Skeletal muscle cell (primary cell): ENCODE results near the gene NR6A1.

ENCODE experiments used
- DNase-seq: peaks from one replicate; pipeline ENCODE4 v3.0.0-alpha.2; 2010; ENCODE audit warnings: low read depth
- H3K4me3 ChIP-seq: 2 replicates; pipeline ENCODE4 v1.5.1; 2011; ENCODE audit warnings: low read depth, mild to moderate bottlenecking, control low read depth, low read length, moderate library complexity

Gene NR6A1

DNA sequence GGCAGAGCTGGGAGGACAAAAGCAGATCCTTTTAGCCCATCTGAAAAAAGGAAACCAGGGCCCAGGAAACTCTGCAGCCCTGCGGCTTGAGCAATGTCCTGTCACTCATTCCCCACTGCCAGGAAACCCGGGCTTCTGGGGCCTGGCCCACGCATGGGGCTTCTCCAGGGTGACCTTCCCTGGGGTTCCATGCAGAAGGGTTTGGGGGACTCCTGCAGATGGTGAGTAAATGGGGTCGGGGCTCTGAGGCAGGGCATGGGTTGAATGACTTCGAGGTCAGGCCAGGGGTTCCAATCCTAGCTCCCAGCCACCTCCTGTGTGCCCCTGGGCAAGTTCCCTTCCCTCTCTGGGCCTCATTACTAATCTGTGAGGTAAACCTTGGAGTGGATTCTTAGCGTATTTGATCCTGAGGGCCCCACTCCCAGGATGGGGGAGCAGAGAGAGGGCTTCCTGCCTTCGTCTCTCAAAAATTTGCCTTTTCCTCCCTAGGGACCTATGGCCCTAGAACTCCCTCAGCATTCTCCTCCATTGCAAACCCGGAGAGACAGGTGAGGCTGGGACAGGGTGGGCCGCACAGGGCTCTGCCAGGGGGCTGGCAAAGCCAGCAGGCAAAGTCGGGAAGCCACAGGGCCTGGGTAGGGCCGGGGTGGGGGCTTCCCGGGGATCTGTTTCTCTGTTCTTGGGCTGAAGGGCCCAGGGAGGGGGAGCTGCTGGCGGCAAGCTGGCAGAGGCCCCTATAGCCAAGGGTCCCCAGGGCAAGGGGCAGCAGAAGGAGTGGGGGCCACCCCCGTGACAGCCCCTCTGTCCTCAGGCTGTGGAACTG, 295.0 kb downstream of the NR6A1 start:
- H3K4me3 ChIP-seq = no peak overlapping the region

DNA sequence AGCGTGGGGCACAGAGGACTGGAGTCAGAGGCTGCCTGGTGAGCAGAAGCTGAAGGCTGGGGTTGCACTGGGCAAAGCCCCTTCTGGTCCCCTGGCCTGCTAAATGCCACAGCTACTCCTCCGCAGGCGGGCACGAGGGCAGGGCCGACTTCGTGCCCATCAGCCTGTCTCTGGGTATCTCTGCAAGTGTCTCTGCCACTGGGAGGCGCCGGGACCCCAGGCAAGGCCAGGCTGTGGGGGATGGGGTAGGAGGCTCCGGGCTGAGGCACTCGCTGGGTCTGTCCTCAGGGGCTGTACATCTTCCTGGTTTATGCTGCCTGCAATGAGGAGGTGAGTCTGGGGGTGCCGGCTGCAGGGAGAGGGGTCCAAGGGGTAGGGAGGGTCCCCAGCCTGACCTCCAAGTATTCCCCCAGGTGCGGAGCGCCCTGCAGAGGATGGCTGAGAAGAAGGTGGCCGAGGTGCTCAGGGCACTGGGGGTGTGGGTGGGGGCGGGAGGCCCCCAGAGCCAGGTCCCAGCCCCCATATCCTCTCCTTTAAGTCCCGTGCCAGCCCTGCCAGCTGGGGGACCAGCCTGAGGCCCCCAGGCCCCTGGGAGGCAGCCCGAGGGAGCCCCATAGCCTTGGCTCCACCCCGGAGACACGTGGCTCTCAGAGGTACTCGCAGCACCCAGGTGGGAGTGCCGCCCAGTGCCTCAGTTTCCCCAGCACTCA, 295.8 kb downstream of the NR6A1 start:
- no peak for DNase-seq
- no peak overlapping the region for H3K4me3 ChIP-seq

More for the DNA sequence above, 295.0 kb downstream of the NR6A1 start:
- DNase-seq = no peak

DNA sequence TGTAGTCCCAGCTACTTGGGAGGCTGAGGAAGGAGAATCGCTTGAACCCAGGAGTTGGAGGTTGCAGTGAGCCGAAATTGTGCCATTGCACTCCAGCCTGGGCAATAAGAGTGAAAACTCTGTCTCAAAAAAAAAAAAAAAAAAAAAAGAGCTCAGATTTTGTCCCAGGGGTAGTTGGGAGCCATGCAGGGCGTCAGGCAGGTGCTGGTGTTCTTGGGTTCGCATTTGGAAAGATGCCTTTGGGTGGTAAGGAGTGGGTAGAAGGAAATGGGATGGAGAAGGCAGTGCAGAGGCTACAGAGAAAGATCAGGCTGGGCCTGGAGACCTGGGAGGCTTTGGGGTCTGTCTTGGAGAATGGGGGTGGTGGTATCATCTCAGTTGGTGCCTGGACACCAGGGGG, 297.0 kb downstream of the NR6A1 start:
- DNase-seq = no peak

DNA sequence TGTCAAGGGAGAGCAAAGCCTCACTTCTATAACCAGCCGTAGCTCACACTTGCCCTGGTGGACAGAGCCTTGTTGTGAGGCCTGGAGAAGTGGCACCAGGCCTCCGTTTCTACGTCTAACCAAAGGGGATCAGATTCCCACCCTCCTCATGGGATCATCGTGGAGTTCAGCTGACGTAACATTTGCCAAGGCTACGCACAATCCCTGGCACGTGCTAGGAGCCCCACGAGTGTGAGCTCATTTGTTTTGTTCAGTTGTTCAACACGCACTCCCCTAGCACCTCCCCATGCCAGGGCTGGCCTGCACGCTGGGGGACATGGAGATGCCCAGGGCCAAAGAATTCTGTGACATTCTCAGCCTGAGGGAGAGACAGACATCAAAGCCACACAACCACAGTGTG, 297.8 kb downstream of the NR6A1 start:
- H3K4me3 ChIP-seq = no peak overlapping the region
- DNase-seq = no peak

More for the DNA sequence above, 297.0 kb downstream of the NR6A1 start:
- no peak overlapping the region for H3K4me3 ChIP-seq

DNA sequence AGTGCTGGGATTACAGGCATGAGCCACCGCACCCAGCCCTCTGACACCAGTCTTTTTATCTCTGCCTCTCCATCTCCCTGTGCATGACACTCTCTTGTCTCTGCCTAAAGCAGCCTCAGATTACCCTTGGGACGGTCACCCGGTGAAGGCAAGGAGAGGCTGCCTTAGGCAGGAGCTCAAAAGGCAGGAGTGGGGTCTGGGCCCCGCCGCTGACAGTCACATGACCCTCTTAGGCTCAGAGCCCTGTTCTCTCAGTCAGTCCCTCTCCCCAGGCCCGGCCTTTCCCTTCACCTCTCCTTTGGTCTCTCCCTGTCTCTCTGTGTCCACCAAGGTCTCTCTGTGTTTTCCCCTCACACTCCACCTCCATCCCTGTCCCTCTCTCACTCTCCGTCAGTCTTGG, 298.3 kb downstream of the NR6A1 start:
- no peak overlapping the region for H3K4me3 ChIP-seq
- no peak for DNase-seq

DNA sequence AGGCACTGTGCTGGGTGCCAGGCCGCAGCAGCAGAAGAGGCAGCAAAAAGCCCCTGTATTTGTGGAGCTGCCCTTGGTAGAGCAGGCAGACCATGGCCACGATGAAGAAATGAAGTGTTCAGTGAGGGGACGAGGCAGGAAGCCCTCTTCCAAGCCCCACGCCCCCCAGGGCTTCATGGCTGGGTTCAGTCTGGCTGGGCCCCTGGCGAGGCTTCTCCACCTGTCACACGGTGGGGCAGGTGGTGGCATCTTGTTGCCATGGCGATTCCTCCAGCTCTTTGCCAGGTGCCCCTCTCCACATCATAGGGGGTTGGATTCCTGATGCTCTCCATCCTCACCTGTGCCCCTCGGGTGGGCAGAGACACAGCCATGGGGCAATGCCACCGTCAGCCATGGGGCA, 299.4 kb downstream of the NR6A1 start:
- no peak for DNase-seq
- H3K4me3 ChIP-seq = no peak overlapping the region

DNA sequence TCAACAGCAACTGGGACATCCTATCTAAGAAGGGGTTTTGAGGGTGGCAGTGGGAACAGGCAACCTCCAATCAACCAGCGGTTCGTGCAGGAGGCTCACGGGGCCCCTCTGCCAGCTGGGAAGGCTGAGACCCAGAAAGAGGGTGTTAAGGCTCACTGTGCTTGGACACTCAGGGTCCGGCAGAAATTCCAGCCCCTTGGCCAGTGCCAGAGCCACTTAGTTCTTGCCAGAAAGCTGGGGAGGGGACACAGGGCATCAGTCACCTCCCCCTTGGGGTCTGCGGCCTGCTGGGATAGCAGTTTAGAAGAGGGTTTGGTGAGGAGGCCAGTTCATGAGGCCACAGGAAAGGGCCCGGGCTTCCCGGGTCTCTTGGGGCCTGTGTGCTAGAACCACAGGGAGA, 300.4 kb downstream of the NR6A1 start:
- DNase-seq = no peak
- H3K4me3 ChIP-seq = no peak overlapping the region

DNA sequence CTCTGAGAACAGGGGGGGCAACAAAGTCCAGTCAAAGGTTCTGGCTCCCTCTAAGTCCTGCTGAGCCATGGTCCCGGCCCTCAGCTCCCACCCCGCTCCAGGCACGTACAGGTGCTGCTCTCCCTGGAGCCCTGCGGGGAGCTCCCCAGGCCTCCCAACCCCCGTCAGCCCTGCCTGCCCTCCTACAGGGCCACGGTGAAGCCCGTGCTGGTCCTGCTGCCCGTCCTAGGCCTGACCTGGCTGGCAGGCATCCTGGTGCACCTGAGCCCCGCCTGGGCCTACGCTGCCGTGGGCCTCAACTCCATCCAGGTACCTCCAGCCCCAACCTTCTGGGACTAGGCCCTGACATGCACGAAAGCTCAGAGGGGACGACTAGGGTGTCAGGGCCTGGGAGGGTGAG, 300.8 kb downstream of the NR6A1 start:
- no peak for DNase-seq
- H3K4me3 ChIP-seq = no peak overlapping the region

DNA sequence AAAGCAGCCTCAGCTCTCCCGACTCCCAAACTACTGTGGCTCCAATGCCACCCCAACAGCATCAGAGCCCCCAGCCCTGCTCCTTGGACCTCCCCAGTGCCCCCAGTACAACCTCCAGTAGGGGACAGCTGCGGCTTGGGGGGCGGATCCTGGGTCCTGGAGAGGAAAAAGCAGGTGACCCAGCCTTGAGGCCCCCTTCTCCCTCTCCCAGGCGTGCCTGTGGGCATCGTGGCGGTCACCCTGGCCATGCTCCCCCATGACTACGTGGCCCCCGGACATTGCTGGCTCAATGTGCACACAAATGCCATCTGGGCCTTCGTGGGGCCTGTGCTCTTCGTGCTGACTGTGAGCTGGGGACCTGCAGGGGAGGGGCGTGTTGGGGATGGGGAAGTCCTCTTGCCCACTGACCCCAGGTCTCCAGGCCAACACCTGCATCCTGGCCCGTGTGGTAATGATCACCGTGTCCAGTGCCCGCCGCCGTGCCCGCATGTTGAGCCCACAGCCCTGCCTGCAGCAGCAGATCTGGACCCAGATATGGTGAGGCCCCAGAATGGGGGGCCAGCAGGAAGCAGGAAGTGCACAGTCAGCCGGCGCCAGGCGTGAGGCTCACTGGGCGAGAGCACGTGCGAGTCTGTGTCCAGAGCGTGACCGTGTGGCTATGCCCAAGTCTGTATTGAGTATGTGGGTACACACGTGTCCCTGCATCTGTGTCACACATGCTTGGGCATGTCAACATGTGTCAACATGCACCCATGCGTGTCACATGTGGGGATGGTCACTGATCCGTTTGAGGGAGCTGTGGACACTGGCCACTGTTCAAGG, 301.9 kb downstream of the NR6A1 start:
- no peak overlapping the region for H3K4me3 ChIP-seq
- no peak for DNase-seq

DNA sequence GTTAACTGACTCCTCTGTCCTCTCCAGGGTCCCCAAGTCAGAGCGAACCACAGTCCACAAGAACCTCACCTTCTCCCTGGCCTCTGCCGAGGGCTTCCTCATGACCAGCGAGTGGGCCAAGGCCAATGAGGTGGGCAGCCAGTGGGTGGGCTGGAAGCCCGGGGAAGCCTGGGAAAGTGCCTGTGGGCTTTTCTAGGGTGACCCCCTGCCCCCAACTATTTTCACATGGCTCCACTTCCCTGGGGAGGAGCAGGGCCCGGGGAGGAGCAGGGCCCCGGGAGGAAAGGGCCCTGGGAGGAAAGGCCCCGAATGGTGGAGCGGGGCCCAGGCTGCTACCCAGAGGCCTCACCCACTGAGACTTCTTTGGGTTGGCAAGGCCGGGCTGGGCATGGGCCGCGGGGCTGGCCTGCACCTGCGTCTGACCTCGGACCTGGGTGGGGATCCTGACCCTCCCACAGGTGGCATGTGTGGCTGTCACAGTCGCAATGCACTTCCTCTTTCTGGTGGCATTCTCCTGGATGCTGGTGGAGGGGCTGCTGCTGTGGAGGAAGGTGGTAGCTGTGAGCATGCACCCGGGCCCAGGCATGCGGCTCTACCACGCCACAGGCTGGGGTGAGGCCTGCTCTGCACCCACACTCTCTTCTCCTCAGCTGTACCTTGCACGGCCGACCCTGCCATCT, 302.9 kb downstream of the NR6A1 start:
- DNase-seq = no peak
- H3K4me3 ChIP-seq = no peak overlapping the region

DNA sequence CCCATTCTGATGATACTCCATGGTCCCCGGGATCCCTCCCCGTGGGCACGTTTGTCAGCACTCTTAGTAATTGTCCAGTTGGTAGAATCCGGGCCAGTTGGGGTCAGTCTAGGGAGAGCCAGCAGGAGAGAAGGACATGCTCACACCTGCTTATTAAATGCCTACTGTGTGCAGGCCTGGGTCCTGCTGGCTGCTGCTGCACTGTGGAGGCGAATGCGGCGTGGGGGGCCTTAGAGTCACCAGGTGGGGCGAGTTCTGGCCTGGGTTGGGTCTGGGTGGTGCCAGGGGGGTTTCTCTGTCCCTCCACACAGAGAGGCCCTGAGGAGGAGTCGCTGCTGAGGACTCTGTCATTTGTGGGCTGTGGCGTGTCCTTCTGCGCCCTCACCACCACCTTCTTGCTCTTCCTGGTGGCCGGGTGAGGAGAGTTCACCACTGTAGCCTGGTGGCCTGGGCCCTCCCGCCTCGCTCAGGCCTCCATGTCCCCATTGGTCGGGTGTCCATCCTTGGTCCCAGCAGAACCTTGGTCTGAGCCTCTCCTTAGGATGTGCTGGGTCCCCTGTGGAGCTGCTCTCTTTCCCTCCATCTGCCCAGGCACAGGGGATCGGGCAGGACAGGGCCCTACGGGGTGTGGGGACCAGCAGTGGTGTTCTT, 303.6 kb downstream of the NR6A1 start:
- no peak for DNase-seq
- no peak overlapping the region for H3K4me3 ChIP-seq
